ENCODE data around the gene JAML.

- TF ChIP-seq POLR2AphosphoS5 (IDR thresholded peaks at IDR 0.05): no peak
- TF ChIP-seq, protein P1, sequence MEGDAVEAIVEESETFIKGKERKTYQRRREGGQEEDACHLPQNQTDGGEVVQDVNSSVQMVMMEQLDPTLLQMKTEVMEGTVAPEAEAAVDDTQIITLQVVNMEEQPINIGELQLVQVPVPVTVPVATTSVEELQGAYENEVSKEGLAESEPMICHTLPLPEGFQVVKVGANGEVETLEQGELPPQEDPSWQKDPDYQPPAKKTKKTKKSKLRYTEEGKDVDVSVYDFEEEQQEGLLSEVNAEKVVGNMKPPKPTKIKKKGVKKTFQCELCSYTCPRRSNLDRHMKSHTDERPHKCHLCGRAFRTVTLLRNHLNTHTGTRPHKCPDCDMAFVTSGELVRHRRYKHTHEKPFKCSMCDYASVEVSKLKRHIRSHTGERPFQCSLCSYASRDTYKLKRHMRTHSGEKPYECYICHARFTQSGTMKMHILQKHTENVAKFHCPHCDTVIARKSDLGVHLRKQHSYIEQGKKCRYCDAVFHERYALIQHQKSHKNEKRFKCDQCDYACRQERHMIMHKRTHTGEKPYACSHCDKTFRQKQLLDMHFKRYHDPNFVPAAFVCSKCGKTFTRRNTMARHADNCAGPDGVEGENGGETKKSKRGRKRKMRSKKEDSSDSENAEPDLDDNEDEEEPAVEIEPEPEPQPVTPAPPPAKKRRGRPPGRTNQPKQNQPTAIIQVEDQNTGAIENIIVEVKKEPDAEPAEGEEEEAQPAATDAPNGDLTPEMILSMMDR (IDR thresholded peaks at IDR 0.05): no peak
Observed at GRCh38 chr11:118222437-118222836, 2.4 kb downstream of the JAML start.
